ENCODE measurements around the gene ADAMTS5. TPM values are rescaled to one million over a fixed set of nuclear protein-coding genes. Genes with fewer than 3 reads are reported as not detected.

Gene ADAMTS5
- total and polyA plus RNA-seq, 2 of the 8 experiments (the other 6 are each of a cell fraction or from before 2014, with no cell fraction given): 0.20 to 1.1 TPM

DNA sequence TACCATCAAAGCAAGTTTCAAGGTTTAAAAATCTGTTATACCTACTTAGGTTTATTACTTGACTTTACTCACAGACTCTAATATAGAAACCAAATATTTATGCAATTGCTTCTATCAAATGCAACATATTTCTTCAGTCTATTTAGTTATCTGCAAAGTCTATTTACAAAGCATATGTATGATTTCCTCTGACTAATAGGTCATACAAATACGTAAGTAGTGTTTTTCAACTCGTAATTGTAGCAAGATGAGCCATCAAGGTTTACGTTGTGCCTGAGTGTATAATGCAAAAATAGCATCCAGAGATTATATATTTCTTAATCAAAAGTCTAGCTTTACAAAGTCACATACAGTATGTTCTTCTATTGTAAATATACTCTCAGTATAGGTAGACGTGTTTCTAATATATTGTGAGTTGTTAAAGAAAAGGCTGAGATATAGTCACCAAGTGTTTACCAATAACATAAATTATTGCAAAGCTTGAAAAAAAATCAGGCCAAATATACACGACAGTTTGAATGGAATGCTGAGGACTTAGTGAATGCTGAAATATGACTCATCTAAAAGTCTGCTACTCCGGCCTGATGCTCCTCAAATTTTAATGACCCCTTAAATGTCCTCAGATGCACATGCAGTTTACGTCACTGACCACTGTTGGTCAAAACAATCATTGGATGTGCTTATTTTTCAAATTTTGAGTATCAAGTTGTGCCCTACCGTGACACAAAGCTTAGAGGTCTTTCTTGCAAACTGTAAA lies 48.4 kb downstream of the ADAMTS5 start:
- Histone ChIP-seq H3K9me3 (ENCODE audit: insufficient read depth in 2 of 2, low read depth in 1 of 2, low read length in 1 of 2) (no peaks in the 10 kb centered on the region), H3K56ac (replicated peaks; ENCODE audit: insufficient read length, low read depth, low read length) (no peak overlapping the region), H4K5ac (ENCODE audit: insufficient read length, low read depth, low read length) (no peak overlapping the region), H4K8ac (ENCODE audit: extremely low read depth, insufficient read depth, low read length) (no peak overlapping the region), H2BK5ac (ENCODE audit: low read depth, low read length) (no peak overlapping the region), H3K18ac (ENCODE audit: extremely low read depth, low read length) (no peak overlapping the region), H3K4ac (replicated peaks; ENCODE audit: insufficient read length, low read depth, low read length) (no peak overlapping the region), H2BK20ac (ENCODE audit: low read length) (no peak overlapping the region), H3K14ac (ENCODE audit: insufficient read length) (no peak overlapping the region), H4K91ac (replicated peaks; ENCODE audit: insufficient read length, low read length) (no peak overlapping the region), H3K27ac (ENCODE audit: low read depth, low read length) (no peak overlapping the region), H3K79me2 (ENCODE audit: control insufficient read depth in 1 of 2, insufficient read depth in 2 of 2, low read length in 2 of 2) (no peaks in the 10 kb centered on the region), H3K36me3 (ENCODE audit: control insufficient read depth in 2 of 4, insufficient read depth in 4 of 4, low read length in 3 of 4) (no peaks in the 10 kb centered on the region), H2BK15ac (ENCODE audit: low read length) (no peak overlapping the region), H2AK5ac (ENCODE audit: low read depth, low read length) (no peak overlapping the region), H3K9ac (replicated peaks in 1 of 4; ENCODE audit: extremely low read depth in 1 of 4, low read depth in 3 of 4, low read length in 3 of 4) (no peak overlapping the region), H3K27me3 (replicated peaks in 1 of 4; ENCODE audit: control insufficient read depth in 3 of 4, extremely low read depth in 1 of 4, insufficient read depth in 3 of 4, low read length in 3 of 4) (no peaks in the 10 kb centered on the region), H3K23me2 (ENCODE audit: low read depth, low read length) (no peaks in the 10 kb centered on the region; the same call in 1 of the 2 replicates), H2BK120ac (replicated peaks; ENCODE audit: low read depth, low read length) (no peak overlapping the region), H3K4me1 (replicated peaks in 1 of 4; ENCODE audit: control insufficient read depth in 3 of 4, insufficient read depth in 4 of 4, low read length in 3 of 4) (peaks cover 0 to 6% (median 0%) of the 10 kb centered on the region in 4 experiments; a peak in 1 of 7 replicates), H3K23ac (ENCODE audit: insufficient read length) (no peak overlapping the region), H3K4me3 (ENCODE audit: extremely low read depth in 1 of 4, insufficient read depth in 2 of 4, low read depth in 3 of 4, low read length in 4 of 4) (no peak overlapping the region), H2AFZ (ENCODE audit: low read length) (no peak overlapping the region), H4K20me1 (replicated peaks in 1 of 2; ENCODE audit: control insufficient read depth in 1 of 2, insufficient read depth in 2 of 2, low read length in 2 of 2) (no peaks in the 10 kb centered on the region), H2BK12ac (ENCODE audit: low read depth, low read length) (no peak overlapping the region), H3K4me2 (ENCODE audit: insufficient read depth in 1 of 2, low read depth in 2 of 2, low read length in 2 of 2) (no peak overlapping the region), H3K79me1 (ENCODE audit: low read depth, low read length) (no peaks in the 10 kb centered on the region)
- 90% methylated on average over 8 of the region's 8 CpGs; no CpG with 5 or more reads in 1 of the 2 experiments for WGBS, 2 experiments (ENCODE audit: extremely low coverage in 1 of 2, insufficient coverage in 1 of 2, insufficient read length in 1 of 2, insufficient replicate concordance in 2 of 2, low coverage in 1 of 2, low lambda C conversion rate in 2 of 2, missing lambda C conversion rate in 1 of 2)
- FAIRE-seq: no peak
- DNase-seq (ENCODE audit: low read depth in 1 of 2, low spot score in 2 of 2): no peak
- POLR2A ChIA-PET (ENCODE audit: partially characterized antibody): interaction anchor here (0.6 kb wide), 1 partner anchor 35 kb away, joined by 3 read pairs; no protein-coding TSS in a partner anchor
- CTCF ChIA-PET (ENCODE audit: partially characterized antibody): interaction anchor here (1.2 kb wide), 1 partner anchor 12 kb away, joined by 3 read pairs; no protein-coding TSS in a partner anchor
- TF ChIP-seq KDM5A (IDR thresholded peaks at IDR 0.05; ENCODE audit: low read length) (no peak), YY1 (IDR thresholded peaks at IDR 0.05; ENCODE audit: low read depth, low read length) (no peak)
- TF ChIP-seq, protein P1, sequence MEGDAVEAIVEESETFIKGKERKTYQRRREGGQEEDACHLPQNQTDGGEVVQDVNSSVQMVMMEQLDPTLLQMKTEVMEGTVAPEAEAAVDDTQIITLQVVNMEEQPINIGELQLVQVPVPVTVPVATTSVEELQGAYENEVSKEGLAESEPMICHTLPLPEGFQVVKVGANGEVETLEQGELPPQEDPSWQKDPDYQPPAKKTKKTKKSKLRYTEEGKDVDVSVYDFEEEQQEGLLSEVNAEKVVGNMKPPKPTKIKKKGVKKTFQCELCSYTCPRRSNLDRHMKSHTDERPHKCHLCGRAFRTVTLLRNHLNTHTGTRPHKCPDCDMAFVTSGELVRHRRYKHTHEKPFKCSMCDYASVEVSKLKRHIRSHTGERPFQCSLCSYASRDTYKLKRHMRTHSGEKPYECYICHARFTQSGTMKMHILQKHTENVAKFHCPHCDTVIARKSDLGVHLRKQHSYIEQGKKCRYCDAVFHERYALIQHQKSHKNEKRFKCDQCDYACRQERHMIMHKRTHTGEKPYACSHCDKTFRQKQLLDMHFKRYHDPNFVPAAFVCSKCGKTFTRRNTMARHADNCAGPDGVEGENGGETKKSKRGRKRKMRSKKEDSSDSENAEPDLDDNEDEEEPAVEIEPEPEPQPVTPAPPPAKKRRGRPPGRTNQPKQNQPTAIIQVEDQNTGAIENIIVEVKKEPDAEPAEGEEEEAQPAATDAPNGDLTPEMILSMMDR (IDR thresholded peaks at IDR 0.05; ENCODE audit: control extremely low read depth in 1 of 3, insufficient read depth in 1 of 3, low read depth in 1 of 3, low read length in 3 of 3): no peak

Measured in H1 (cell line).